GM12874 (cell line): ENCODE measurements around the gene ABCB11.

ENCODE experiments used
- CTCF ChIP-seq: IDR thresholded peaks from 2 replicates; pipeline ENCODE4 v1.5.1; 2011; ENCODE audit warnings: low read depth, mild to moderate bottlenecking, control low read depth, low read length, moderate library complexity; ENCODE audit not compliant: insufficient read depth

ABCB11 gene

GRCh38 chr2:168992591-168993349 lies 38.4 kb downstream of the ABCB11 start:
- TF ChIP-seq CTCF: no peak

GRCh38 chr2:168992026-168992425 lies 39.1 kb downstream of the ABCB11 start:
- TF ChIP-seq CTCF: no peak

- no peak for TF ChIP-seq CTCF
These were observed 42.4 kb downstream of the ABCB11 start for GRCh38 chr2:168988755-168989154.

- no peak for TF ChIP-seq CTCF
These were observed 44.7 kb downstream of the ABCB11 start for GRCh38 chr2:168986398-168986943.

- TF ChIP-seq CTCF: no peak
These were observed 49.5 kb downstream of the ABCB11 start for GRCh38 chr2:168981651-168982050.

GRCh38 chr2:168978461-168978861 lies 52.7 kb downstream of the ABCB11 start:
- TF ChIP-seq CTCF: no peak

- TF ChIP-seq CTCF: no peak
These were observed 53.5 kb downstream of the ABCB11 start for GRCh38 chr2:168977608-168978007.
